Esophagus squamous epithelium (tissue), 5 donors: ENCODE measurements around the gene RAPGEF5. TPM values are rescaled to one million over a fixed set of nuclear protein-coding genes. Genes with fewer than 3 reads are reported as not detected.

Experiments used
- DNase-seq: peaks from one replicate; lab custom pipeline; 2025; lab: John Stamatoyannopoulos, UW
- H3K27ac ChIP-seq, 4 donors: fragments of 200-600 bp; sonication (generic); one replicate each; pipeline ENCODE4 v1.5.1; 2016 to 2019; ENCODE audit warnings: mild to moderate bottlenecking in 1 of 4
- H3K27me3 ChIP-seq, 4 donors: fragments of 200-600 bp; sonication (generic); 1 replicate in 3 of 4; 2 replicates in 1 of 4; pipeline versions ENCODE4 v1.5.1 to v1.6.0; 2017 to 2021; ENCODE audit warnings: antibody characterized with exemption in 1 of 4
- H3K36me3 ChIP-seq, 3 donors: fragments of 200-600 bp; sonication (generic); one replicate each; pipeline ENCODE4 v1.5.1; 2016 to 2019
- H3K4me1 ChIP-seq, 3 donors: fragments of 200-600 bp; sonication (generic); one replicate each; pipeline ENCODE4 v1.5.1; 2017 to 2019
- H3K4me3 ChIP-seq, 4 donors: fragments of 200-600 bp; sonication (generic); 1 replicate in 3 of 4; 2 replicates in 1 of 4; pipeline ENCODE4 v1.5.1; 2016 to 2019; ENCODE audit warnings: mild to moderate bottlenecking in 2 of 4, moderate library complexity in 1 of 4
- H3K9me3 ChIP-seq, 3 donors: fragments of 200-600 bp; sonication (generic); one replicate each; pipeline ENCODE4 v1.5.1; 2016 to 2019
- CTCF ChIP-seq, 6 experiments: fragments of 450-650 bp in 4 of 6; fragments of 200-600 bp in 2 of 6; sonication (generic) in 2 of 6; IDR thresholded peaks; one replicate each; pipeline ENCODE4 v1.5.1; 2016 to 2019; ENCODE audit warnings: antibody characterized with exemption in 6 of 6, mild to moderate bottlenecking in 4 of 6, moderate library complexity in 4 of 6
- POLR2A ChIP-seq, 4 donors: fragments of 450-650 bp; IDR thresholded peaks; one replicate each; pipeline ENCODE4 v1.6.1; 2017; ENCODE audit warnings: antibody characterized with exemption in 4 of 4, mild to moderate bottlenecking in 4 of 4, moderate library complexity in 3 of 4
- WGBS, 2 donors: methylation state at CpG; one replicate each; pipeline ENCODE4 v1.1.5; 2018; 5-methylcytosine and 5-hydroxymethylcytosine counted together
- intact Hi-C: fragments of 100-400 bp; cut with DNase I; formaldehyde crosslinking; loops from one replicate; pipeline ENCODE4 v1.15.0; 2022
- total RNA-seq, 4 donors: library from RNA; depleted of rRNA; stranded (reverse); fragments of >200 nt; gene quantifications; one replicate each; pipeline ENCODE4 v1.1.0, GENCODE V29; 2016
- donor health status: DM: yes; HTN: yes; CAD: no.

Gene RAPGEF5
- total RNA-seq, 4 donors from 2014 or later: 16.9 to 50.5 (median 38.4) TPM

GRCh38 chr7:22111661-22112060 lies 245.3 kb downstream of the RAPGEF5 start:
- no peaks in the 10 kb centered on the region for H3K27me3 ChIP-seq
- TF ChIP-seq POLR2A (IDR thresholded peaks at IDR 0.05) (no peak), CTCF (IDR thresholded peaks at IDR 0.05) (no peak)
- H3K4me1 ChIP-seq: no peaks in the 10 kb centered on the region
- no peak overlapping the region for H3K4me3 ChIP-seq
- DNase-seq: no peak
- intact Hi-C loops: loop anchor here (5.0 kb wide), 1 partner anchor 376 kb away; no protein-coding TSS in a partner anchor
- H3K9me3 ChIP-seq: no peaks in the 10 kb centered on the region
- peaks cover 0 to 18% (median 0%) of the 10 kb centered on the region in 3 donors for H3K36me3 ChIP-seq
- H3K27ac ChIP-seq: no peak overlapping the region
- WGBS, 2 donors: 71 to 91% methylated on average over 2 to 3 of the region's 4 CpGs

DNA sequence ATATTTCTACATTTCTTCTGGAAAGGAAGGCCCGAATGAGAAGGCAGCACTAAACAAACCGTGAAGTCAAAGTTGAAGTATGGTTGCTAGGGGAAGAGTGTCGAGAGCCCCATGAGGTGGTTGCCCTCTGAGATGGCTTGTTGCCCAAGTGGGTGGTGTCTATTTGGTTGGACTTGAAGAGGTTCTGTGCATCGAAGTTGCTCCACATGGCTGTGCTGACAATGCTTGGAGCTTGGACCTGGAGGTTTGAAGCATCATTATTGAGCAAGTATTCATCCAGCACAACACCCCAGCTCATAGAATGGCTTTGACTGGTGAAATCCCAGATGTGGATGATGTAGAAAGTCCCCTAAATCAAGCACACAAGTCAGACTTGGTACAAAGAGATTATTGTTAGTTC lies 246.1 kb downstream of the RAPGEF5 start:
- intact Hi-C loops: loop anchor here (5.0 kb wide), 1 partner anchor 376 kb away; no protein-coding TSS in a partner anchor
- WGBS, 2 donors: 37 to 57% methylated on average over 4 of the region's 4 CpGs
- no peak for TF ChIP-seq CTCF (IDR thresholded peaks at IDR 0.05)
- no peak for TF ChIP-seq POLR2A (IDR thresholded peaks at IDR 0.05)
- H3K4me1 ChIP-seq: no peaks in the 10 kb centered on the region
- H3K36me3 ChIP-seq: peaks cover 0 to 12% (median 0%) of the 10 kb centered on the region in 3 donors
- DNase-seq: no peak
- no peak overlapping the region for H3K27ac ChIP-seq
- H3K4me3 ChIP-seq: no peak overlapping the region
- no peaks in the 10 kb centered on the region for H3K9me3 ChIP-seq
- H3K27me3 ChIP-seq: no peaks in the 10 kb centered on the region

DNA sequence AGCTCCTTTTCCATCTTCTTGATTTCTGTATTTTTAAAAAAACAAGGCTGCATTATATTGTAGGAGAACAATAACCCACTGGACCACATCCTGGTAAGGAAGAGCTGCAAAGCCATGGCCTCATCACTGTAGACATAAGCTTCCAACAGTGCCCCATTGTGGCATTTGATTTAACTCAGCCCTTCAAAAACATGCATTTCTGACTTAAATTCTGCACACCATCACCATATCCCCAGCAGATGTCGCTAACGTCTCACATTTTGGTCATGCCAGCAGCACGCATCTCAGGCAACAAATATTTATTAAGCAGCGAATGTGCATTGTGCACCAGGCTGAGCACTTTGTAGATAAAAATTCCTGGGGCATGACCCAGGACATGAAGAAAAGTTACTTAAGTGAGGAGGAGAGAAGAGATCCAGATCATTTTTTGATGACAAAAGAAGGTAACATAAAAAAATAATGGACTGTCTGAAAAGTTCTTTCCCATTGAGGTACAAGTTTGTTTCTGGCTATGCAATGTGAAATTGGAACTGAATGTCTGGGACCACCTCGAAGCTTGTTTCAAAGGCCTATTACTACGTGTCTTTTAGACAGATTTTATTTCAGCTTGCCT lies 246.6 kb downstream of the RAPGEF5 start:
- WGBS, 2 donors: 7 to 12% methylated on average over 6 of the region's 6 CpGs
- Histone ChIP-seq H3K4me3 (no peak overlapping the region), H3K27me3 (no peaks in the 10 kb centered on the region), H3K36me3 (peaks cover 0 to 8% (median 0%) of the 10 kb centered on the region in 3 donors), H3K9me3 (no peaks in the 10 kb centered on the region), H3K27ac (no peak overlapping the region), H3K4me1 (no peaks in the 10 kb centered on the region)
- no peak for DNase-seq
- intact Hi-C loops: loop anchor here (5.0 kb wide), 1 partner anchor 377 kb away; no protein-coding TSS in a partner anchor
- TF ChIP-seq CTCF (IDR thresholded peaks at IDR 0.05) (peak; percentile 62 to 89 (median 83)), POLR2A (IDR thresholded peaks at IDR 0.05) (no peak)

GRCh38 chr7:22109761-22110160 lies 247.2 kb downstream of the RAPGEF5 start:
- WGBS, 2 donors: 70% methylated on average over 3 of the region's 7 CpGs; no CpG with 5 or more reads in 1 of the 2 donors
- TF ChIP-seq CTCF (IDR thresholded peaks at IDR 0.05) (peak in 1 of 6 experiments; percentile 32), POLR2A (IDR thresholded peaks at IDR 0.05) (no peak)
- no peak for DNase-seq

GRCh38 chr7:22108151-22108845 lies 248.7 kb downstream of the RAPGEF5 start:
- intact Hi-C loops: no loop called here
- Histone ChIP-seq H3K27me3 (peaks cover 0 to under 1% (median 0%) of the 10 kb centered on the region in 4 donors), H3K27ac (no peak overlapping the region), H3K36me3 (peaks cover 0 to 2% (median 0%) of the 10 kb centered on the region in 3 donors), H3K4me1 (no peaks in the 10 kb centered on the region), H3K9me3 (no peaks in the 10 kb centered on the region), H3K4me3 (no peak overlapping the region)
- no peak for DNase-seq
- TF ChIP-seq POLR2A (IDR thresholded peaks at IDR 0.05) (no peak), CTCF (IDR thresholded peaks at IDR 0.05) (no peak)
- 60 to 74% methylated on average over 13 of the region's 13 CpGs for WGBS, 2 donors

More at GRCh38 chr7:22109761-22110160, 247.2 kb downstream of the RAPGEF5 start:
- Histone ChIP-seq H3K27ac (no peak overlapping the region), H3K4me3 (no peak overlapping the region), H3K4me1 (no peaks in the 10 kb centered on the region), H3K9me3 (no peaks in the 10 kb centered on the region), H3K36me3 (peaks cover 0 to 8% (median 0%) of the 10 kb centered on the region in 3 donors), H3K27me3 (no peaks in the 10 kb centered on the region)
- intact Hi-C loops: loop anchor here (5.0 kb wide), 1 partner anchor 378 kb away; no protein-coding TSS in a partner anchor
